WTC11 (cell line): ENCODE data around the gene TNNI2. TPM values are rescaled to one million over a fixed set of nuclear protein-coding genes. Genes with fewer than 3 reads are reported as not detected.

Source experiments
- ATAC-seq: fragments of 200-7000 bp; cut with Tn5 transposase; 2 replicates; pipeline ENCODE4 v1.10.0; 2021; ENCODE audit warnings: mild to moderate bottlenecking, moderate library complexity
- CTCF ChIA-PET: fragments of 300-600 bp; sonication (Branson Sonifier 250); formaldehyde crosslinking; loops from one replicate; lab custom pipeline; 2021; ENCODE audit warnings: antibody characterized with exemption; lab: Charles Lee
- POLR2A ChIA-PET: fragments of 350-600 bp; sonication (Branson Sonifier 250); formaldehyde crosslinking; loops from one replicate; lab custom pipeline; 2021; ENCODE audit warnings: antibody characterized with exemption; lab: Charles Lee
- DNase-seq: peaks from one replicate; pipeline ENCODE4 v3.0.0; 2021; ENCODE audit warnings: low spot score
- H3K27ac Mint-ChIP-seq: 2 replicates; pipeline ENCODE4 v1.8.0; 2021; ENCODE audit warnings: mixed read lengths
- H3K27me3 Mint-ChIP-seq: 2 replicates; pipeline ENCODE4 v1.8.0; 2021; ENCODE audit warnings: low read depth, mild to moderate bottlenecking, moderate library complexity, mixed read lengths
- H3K36me3 Mint-ChIP-seq: 2 replicates; pipeline ENCODE4 v1.8.0; 2021; ENCODE audit warnings: mixed read lengths
- H3K4me1 Mint-ChIP-seq: 2 replicates; pipeline ENCODE4 v1.8.0; 2022; ENCODE audit warnings: mixed read lengths
- H3K4me3 Mint-ChIP-seq: 2 replicates; pipeline ENCODE4 v1.8.0; 2021; ENCODE audit warnings: mild to moderate bottlenecking, moderate library complexity, mixed read lengths
- H3K9me3 Mint-ChIP-seq: 2 replicates; pipeline ENCODE4 v1.8.0; 2021; ENCODE audit warnings: mixed read lengths
- IRF2 ChIP-seq: sonication (generic); formaldehyde crosslinking; IDR thresholded peaks from 2 replicates; pipeline ENCODE4 v1.8.0; 2022; ENCODE audit warnings: low read depth, missing genetic modification reagents, borderline replicate concordance
- JAZF1 ChIP-seq: fragments of 250-450 bp; sonication (Bioruptor Pico); IDR thresholded peaks from 2 replicates; pipeline ENCODE4 v1.9.0; 2021; ENCODE audit warnings: moderate library complexity, mild to moderate bottlenecking, inconsistent platforms
- NR3C1 ChIP-seq: sonication (generic); formaldehyde crosslinking; conservative IDR thresholded peaks from 2 replicates; pipeline ENCODE4 v1.8.1; 2023; ENCODE audit warnings: low read depth, mild to moderate bottlenecking, missing genetic modification reagents
- SOX15 ChIP-seq: fragments of 250-450 bp; sonication (Bioruptor Pico); IDR thresholded peaks from 2 replicates; pipeline ENCODE4 v1.9.0; 2021; ENCODE audit warnings: mild to moderate bottlenecking
- TEAD1 ChIP-seq: sonication (generic); formaldehyde crosslinking; IDR thresholded peaks from 2 replicates; pipeline ENCODE4 v1.8.0; 2022; ENCODE audit warnings: mild to moderate bottlenecking, missing genetic modification reagents
- ZNF121 ChIP-seq: sonication (generic); formaldehyde crosslinking; IDR thresholded peaks from 2 replicates; pipeline ENCODE4 v1.8.0; 2023; ENCODE audit warnings: missing genetic modification reagents
- ZNF396 ChIP-seq: fragments of 250-450 bp; sonication (Bioruptor Pico); IDR thresholded peaks from 2 replicates; pipeline ENCODE4 v1.8.0; 2021; ENCODE audit warnings: mild to moderate bottlenecking, moderate library complexity, borderline replicate concordance
- ZNF423 ChIP-seq: fragments of 250-450 bp; sonication (Bioruptor Pico); IDR thresholded peaks from 2 replicates; pipeline ENCODE4 v2.1.2; 2022; ENCODE audit warnings: mild to moderate bottlenecking, moderate library complexity
- total RNA-seq: library from RNA; stranded (reverse); gene quantifications from 3 replicates; pipeline ENCODE4 v1.2.3, GENCODE V29; 2021
- TF ChIP-seq, protein P1 (sequence below): sonication (generic); formaldehyde crosslinking; IDR thresholded peaks from 2 replicates; pipeline ENCODE4 v1.8.0; 2023; ENCODE audit warnings: missing genetic modification reagents
- TF ChIP-seq, protein P2 (sequence below): sonication (generic); formaldehyde crosslinking; IDR thresholded peaks from 2 replicates; pipeline ENCODE4 v1.8.1; 2023; ENCODE audit warnings: mild to moderate bottlenecking, moderate library complexity, missing genetic modification reagents
- TF ChIP-seq, protein P3 (sequence below): sonication (generic); formaldehyde crosslinking; IDR thresholded peaks from 2 replicates; pipeline ENCODE4 v1.8.1; 2023; ENCODE audit warnings: mild to moderate bottlenecking, missing genetic modification reagents
- TF ChIP-seq, protein P4 (sequence below): sonication (generic); formaldehyde crosslinking; IDR thresholded peaks from 2 replicates; pipeline ENCODE4 v1.8.0; 2022; ENCODE audit warnings: mild to moderate bottlenecking, missing genetic modification reagents
- TF ChIP-seq, protein P5 (sequence below): sonication (generic); formaldehyde crosslinking; IDR thresholded peaks from 2 replicates; pipeline ENCODE4 v1.8.1; 2023; ENCODE audit warnings: mild to moderate bottlenecking, missing genetic modification reagents
- TF ChIP-seq, protein P6 (sequence below): sonication (generic); formaldehyde crosslinking; conservative IDR thresholded peaks from 2 replicates; pipeline ENCODE4 v1.8.1; 2023; ENCODE audit warnings: mild to moderate bottlenecking, low read depth, missing genetic modification reagents, moderate library complexity
- TF ChIP-seq, protein P7 (sequence below): fragments of 250-450 bp; sonication (Bioruptor Pico); IDR thresholded peaks from 2 replicates; pipeline ENCODE4 v1.9.0; 2021; ENCODE audit warnings: moderate library complexity, mild to moderate bottlenecking, inconsistent platforms, borderline replicate concordance
- TF ChIP-seq, protein P8 (sequence below): sonication (generic); formaldehyde crosslinking; IDR thresholded peaks from 2 replicates; pipeline ENCODE4 v1.8.0; 2023; ENCODE audit warnings: missing genetic modification reagents, mild to moderate bottlenecking, borderline replicate concordance

Gene TNNI2
- total RNA-seq, 1 experiment from 2014 or later: not detected

DNA sequence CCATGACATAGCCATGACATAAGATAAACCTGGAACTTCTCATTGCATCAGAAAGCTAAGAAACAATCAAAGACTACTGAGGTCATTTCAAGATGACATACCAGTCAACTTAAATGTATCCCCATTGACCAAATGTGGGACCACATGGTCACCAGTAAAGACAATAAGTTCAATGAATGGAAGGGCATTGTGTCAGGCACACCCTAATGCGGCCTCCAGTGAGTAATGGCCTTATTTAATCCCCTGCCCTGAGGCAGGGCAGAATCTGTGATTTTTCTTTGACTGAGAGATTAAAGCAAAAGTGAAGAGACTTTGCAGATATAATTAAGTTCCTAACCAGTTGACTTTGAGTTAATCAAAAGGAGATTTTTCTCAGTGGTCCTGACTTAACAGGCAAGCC, 21.3 kb upstream of the TNNI2 start (continued):
- TF ChIP-seq ZNF423 (CRISPR knock-in tag) (no peak), JAZF1 (no peak)
- TF ChIP-seq, protein P1, sequence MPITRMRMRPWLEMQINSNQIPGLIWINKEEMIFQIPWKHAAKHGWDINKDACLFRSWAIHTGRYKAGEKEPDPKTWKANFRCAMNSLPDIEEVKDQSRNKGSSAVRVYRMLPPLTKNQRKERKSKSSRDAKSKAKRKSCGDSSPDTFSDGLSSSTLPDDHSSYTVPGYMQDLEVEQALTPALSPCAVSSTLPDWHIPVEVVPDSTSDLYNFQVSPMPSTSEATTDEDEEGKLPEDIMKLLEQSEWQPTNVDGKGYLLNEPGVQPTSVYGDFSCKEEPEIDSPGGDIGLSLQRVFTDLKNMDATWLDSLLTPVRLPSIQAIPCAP (CRISPR knock-in tag): no peak
- TF ChIP-seq, protein P2, sequence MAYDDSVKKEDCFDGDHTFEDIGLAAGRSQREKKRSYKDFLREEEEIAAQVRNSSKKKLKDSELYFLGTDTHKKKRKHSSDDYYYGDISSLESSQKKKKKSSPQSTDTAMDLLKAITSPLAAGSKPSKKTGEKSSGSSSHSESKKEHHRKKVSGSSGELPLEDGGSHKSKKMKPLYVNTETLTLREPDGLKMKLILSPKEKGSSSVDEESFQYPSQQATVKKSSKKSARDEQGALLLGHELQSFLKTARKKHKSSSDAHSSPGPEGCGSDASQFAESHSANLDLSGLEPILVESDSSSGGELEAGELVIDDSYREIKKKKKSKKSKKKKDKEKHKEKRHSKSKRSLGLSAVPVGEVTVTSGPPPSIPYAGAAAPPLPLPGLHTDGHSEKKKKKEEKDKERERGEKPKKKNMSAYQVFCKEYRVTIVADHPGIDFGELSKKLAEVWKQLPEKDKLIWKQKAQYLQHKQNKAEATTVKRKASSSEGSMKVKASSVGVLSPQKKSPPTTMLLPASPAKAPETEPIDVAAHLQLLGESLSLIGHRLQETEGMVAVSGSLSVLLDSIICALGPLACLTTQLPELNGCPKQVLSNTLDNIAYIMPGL (CRISPR knock-in tag): no peak

DNA sequence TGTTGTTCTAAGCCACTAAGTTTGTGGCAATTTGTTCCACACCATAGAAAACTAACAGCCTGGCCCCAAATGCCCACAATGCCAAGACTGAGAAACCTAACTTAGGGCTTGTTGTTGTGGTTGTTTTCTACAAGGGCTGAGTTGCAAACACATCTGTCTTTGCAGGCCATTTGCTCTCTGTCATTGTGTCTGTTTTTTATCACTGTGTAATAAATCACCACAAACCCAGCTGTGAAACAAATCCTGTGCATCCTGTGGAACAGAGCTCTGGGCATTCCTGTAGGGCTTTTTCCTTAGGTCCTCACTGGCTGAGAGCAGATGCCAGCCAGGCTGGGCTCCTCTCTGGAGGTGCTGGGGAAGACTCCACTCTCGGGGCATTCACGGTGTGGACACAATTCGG, 19.7 kb upstream of the TNNI2 start:
- Mint-ChIP-seq H3K27me3 (peaks cover 25% of the 10 kb centered on the region), H3K27ac (no peak overlapping the region), H3K36me3 (no peaks in the 10 kb centered on the region), H3K4me3 (no peak overlapping the region), H3K9me3 (peaks cover 23% of the 10 kb centered on the region), H3K4me1 (no peaks in the 10 kb centered on the region)
- TF ChIP-seq SOX15 (CRISPR knock-in tag) (no peak), TEAD1 (CRISPR knock-in tag) (no peak), IRF2 (no peak), ZNF396 (CRISPR knock-in tag) (no peak)
- TF ChIP-seq, protein P3, sequence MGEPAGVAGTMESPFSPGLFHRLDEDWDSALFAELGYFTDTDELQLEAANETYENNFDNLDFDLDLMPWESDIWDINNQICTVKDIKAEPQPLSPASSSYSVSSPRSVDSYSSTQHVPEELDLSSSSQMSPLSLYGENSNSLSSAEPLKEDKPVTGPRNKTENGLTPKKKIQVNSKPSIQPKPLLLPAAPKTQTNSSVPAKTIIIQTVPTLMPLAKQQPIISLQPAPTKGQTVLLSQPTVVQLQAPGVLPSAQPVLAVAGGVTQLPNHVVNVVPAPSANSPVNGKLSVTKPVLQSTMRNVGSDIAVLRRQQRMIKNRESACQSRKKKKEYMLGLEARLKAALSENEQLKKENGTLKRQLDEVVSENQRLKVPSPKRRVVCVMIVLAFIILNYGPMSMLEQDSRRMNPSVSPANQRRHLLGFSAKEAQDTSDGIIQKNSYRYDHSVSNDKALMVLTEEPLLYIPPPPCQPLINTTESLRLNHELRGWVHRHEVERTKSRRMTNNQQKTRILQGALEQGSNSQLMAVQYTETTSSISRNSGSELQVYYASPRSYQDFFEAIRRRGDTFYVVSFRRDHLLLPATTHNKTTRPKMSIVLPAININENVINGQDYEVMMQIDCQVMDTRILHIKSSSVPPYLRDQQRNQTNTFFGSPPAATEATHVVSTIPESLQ: no peak
- ATAC-seq: no peak
- CTCF ChIA-PET: interaction anchor here (2.7 kb wide), 1 partner anchor 166 kb away, joined by 8 read pairs; no protein-coding TSS in a partner anchor
- POLR2A ChIA-PET: interaction anchor here (1.1 kb wide), 1 partner anchor 125 kb away, joined by 3 read pairs; no protein-coding TSS in a partner anchor
- DNase-seq: no peak

DNA sequence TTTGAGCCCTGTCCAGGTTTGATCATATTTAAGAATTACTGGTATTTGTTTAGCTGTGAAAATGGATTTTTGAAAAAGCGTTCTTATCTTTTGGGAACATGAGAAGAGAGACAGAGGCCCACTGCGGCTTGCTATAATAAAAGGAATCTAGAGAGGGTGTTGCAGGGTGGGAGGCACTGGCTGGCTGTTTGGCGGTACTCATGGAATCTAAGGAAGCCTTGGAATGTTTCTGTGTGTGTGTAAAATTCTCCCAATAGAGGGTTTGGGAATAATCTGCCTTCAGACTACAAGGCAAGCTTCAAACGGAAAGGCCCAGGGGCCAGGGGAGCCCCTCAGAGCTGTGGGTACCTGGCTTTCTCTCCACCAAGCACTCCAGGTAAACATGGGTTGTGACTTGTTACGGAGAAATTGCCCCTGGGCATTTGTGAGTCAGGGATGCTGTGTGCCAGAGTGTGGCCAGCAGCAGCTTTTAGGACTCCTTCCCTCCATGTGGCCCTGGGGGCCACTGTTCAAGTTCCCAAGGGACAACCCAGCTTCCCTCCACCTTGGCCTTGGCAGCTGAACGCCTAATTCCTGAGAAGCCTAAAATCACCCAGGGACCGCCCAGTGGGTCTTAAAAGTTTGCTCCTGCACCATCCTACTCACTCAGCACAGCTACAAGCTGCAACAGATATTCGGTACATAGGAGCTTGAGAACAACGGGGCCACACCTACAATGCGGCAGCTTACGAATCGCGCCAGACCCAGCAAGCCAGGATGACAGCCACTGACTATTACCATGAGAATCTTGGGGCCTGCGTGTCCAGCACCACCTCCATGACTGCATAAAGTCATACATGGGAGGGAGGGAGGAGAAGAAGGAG, 18.1 kb upstream of the TNNI2 start:
- no peaks in the 10 kb centered on the region for H3K4me1 Mint-ChIP-seq
- peaks cover 23% of the 10 kb centered on the region for H3K9me3 Mint-ChIP-seq
- ATAC-seq (no peak), DNase-seq (no peak)
- CTCF ChIA-PET: interaction anchor here (0.8 to 2.7 kb wide), 4 partner anchors 12 to 178 kb away, joined by 3 to 8 read pairs (median 4); no protein-coding TSS in a partner anchor
- no peak overlapping the region for H3K4me3 Mint-ChIP-seq
- POLR2A ChIA-PET: interaction anchor here (0.6 kb wide), 1 partner anchor 1105 kb away, joined by 8 read pairs; no protein-coding TSS in a partner anchor
- no peaks in the 10 kb centered on the region for H3K36me3 Mint-ChIP-seq
- peaks cover 22% of the 10 kb centered on the region for H3K27me3 Mint-ChIP-seq
- H3K27ac Mint-ChIP-seq: no peak overlapping the region
- no peak for TF ChIP-seq NR3C1 (CRISPR knock-in tag)
- no peak for TF ChIP-seq ZNF121 (CRISPR knock-in tag)
- TF ChIP-seq, protein P4, sequence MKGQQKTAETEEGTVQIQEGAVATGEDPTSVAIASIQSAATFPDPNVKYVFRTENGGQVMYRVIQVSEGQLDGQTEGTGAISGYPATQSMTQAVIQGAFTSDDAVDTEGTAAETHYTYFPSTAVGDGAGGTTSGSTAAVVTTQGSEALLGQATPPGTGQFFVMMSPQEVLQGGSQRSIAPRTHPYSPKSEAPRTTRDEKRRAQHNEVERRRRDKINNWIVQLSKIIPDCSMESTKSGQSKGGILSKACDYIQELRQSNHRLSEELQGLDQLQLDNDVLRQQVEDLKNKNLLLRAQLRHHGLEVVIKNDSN (CRISPR knock-in tag): no peak
- TF ChIP-seq, protein P5, sequence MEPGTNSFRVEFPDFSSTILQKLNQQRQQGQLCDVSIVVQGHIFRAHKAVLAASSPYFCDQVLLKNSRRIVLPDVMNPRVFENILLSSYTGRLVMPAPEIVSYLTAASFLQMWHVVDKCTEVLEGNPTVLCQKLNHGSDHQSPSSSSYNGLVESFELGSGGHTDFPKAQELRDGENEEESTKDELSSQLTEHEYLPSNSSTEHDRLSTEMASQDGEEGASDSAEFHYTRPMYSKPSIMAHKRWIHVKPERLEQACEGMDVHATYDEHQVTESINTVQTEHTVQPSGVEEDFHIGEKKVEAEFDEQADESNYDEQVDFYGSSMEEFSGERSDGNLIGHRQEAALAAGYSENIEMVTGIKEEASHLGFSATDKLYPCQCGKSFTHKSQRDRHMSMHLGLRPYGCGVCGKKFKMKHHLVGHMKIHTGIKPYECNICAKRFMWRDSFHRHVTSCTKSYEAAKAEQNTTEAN (CRISPR knock-in tag): no peak
- TF ChIP-seq, protein P6, sequence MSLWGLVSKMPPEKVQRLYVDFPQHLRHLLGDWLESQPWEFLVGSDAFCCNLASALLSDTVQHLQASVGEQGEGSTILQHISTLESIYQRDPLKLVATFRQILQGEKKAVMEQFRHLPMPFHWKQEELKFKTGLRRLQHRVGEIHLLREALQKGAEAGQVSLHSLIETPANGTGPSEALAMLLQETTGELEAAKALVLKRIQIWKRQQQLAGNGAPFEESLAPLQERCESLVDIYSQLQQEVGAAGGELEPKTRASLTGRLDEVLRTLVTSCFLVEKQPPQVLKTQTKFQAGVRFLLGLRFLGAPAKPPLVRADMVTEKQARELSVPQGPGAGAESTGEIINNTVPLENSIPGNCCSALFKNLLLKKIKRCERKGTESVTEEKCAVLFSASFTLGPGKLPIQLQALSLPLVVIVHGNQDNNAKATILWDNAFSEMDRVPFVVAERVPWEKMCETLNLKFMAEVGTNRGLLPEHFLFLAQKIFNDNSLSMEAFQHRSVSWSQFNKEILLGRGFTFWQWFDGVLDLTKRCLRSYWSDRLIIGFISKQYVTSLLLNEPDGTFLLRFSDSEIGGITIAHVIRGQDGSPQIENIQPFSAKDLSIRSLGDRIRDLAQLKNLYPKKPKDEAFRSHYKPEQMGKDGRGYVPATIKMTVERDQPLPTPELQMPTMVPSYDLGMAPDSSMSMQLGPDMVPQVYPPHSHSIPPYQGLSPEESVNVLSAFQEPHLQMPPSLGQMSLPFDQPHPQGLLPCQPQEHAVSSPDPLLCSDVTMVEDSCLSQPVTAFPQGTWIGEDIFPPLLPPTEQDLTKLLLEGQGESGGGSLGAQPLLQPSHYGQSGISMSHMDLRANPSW (CRISPR knock-in tag): no peak
- TF ChIP-seq, protein P7, sequence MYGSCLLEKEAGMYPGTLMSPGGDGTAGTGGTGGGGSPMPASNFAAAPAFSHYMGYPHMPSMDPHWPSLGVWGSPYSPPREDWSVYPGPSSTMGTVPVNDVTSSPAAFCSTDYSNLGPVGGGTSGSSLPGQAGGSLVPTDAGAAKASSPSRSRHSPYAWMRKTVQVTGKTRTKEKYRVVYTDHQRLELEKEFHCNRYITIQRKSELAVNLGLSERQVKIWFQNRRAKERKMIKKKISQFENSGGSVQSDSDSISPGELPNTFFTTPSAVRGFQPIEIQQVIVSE: no peak
- TF ChIP-seq, protein P8, sequence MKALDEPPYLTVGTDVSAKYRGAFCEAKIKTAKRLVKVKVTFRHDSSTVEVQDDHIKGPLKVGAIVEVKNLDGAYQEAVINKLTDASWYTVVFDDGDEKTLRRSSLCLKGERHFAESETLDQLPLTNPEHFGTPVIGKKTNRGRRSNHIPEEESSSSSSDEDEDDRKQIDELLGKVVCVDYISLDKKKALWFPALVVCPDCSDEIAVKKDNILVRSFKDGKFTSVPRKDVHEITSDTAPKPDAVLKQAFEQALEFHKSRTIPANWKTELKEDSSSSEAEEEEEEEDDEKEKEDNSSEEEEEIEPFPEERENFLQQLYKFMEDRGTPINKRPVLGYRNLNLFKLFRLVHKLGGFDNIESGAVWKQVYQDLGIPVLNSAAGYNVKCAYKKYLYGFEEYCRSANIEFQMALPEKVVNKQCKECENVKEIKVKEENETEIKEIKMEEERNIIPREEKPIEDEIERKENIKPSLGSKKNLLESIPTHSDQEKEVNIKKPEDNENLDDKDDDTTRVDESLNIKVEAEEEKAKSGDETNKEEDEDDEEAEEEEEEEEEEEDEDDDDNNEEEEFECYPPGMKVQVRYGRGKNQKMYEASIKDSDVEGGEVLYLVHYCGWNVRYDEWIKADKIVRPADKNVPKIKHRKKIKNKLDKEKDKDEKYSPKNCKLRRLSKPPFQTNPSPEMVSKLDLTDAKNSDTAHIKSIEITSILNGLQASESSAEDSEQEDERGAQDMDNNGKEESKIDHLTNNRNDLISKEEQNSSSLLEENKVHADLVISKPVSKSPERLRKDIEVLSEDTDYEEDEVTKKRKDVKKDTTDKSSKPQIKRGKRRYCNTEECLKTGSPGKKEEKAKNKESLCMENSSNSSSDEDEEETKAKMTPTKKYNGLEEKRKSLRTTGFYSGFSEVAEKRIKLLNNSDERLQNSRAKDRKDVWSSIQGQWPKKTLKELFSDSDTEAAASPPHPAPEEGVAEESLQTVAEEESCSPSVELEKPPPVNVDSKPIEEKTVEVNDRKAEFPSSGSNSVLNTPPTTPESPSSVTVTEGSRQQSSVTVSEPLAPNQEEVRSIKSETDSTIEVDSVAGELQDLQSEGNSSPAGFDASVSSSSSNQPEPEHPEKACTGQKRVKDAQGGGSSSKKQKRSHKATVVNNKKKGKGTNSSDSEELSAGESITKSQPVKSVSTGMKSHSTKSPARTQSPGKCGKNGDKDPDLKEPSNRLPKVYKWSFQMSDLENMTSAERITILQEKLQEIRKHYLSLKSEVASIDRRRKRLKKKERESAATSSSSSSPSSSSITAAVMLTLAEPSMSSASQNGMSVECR: no peak
